HG02840 (cell line): ENCODE data around the gene IDE.
"Not testable (repeated sequence)": the region's sequence is repeated elsewhere in the genome, so short reads cannot be mapped to it uniquely, and the experiment has no call there.

Source experiments
- ATAC-seq: cut with Tn5 transposase; IDR thresholded peaks from one replicate; pipeline ENCODE4 v1.9.1; 2021; ENCODE audit warnings: mild to moderate bottlenecking, moderate library complexity, moderate number of reproducible peaks; ENCODE audit not compliant: unreplicated experiment, low FRiP score

IDE gene

DNA sequence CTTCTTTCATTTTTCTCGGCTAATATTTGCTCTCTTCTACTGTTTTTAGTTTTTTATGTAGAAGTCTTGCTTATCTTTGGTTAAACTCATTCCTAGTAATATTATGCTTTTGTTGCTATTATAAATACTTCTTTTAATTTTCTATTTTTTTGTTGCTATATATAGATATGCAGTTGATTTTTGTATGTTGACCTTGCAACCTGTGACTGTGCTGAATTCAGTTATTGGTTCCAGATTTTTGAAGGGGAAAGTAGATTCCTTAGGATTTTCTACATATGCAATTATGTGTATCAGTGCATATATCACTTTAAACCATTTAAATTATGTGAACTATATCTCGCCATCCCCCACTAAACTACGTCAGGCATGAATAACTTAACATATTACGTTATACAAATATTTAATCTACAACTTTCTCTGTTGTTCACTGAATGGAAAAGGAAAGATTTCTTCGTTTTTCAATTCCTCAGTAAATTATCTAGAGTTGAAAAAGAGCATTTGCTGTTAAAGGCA lies 71.5 kb downstream of the IDE start:
- ATAC-seq, result no peak

DNA sequence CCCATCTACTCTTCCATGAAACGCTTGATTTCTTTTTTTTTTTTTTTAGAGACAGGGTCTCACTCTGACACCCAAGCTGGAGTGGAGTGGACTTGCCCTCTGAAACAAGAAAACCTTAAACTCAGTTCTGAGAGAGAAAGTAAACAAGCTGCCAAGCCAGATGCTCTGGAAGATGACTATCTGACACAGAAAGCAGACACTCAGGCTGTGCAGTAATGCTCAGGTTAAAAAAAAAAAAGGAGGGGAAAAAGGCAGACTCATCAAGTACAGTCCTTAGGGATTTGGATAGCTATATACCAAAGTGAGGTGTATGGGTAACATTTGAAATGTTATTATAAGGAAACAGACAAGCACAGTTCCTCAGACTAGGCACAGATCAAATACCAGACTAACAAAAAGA lies 80.5 kb downstream of the IDE start:
- no peak for ATAC-seq

DNA sequence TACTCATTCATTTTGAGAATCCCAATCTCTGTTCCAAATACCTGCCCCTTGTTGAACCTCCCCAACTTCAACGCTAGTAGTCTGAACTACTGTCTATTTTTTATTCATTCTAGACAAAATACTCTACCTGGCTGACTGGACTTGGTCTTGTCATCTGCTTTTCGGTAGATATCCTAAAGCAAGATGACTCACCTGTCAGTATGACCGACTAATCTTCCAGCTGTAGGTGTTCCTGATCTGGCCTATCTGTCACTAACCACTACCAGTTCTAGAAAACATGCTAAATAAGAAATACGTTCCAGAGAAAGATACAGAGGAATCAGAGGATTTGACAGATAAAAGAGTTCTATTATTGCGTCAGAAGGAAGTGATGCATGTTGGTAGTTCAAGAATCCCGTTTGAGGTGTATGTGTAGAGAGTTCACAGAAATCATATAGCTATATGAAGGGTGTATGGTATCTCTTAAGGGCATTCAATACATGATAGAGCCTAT lies 81.1 kb downstream of the IDE start:
- ATAC-seq, result no peak

- no peak for ATAC-seq
These were observed 83.5 kb downstream of the IDE start for GRCh38 chr10:92490387-92490786.

GRCh38 chr10:92486637-92487036 lies 87.3 kb downstream of the IDE start:
- ATAC-seq, result no peak

- ATAC-seq, result no peak
These were observed 90.4 kb downstream of the IDE start for GRCh38 chr10:92483539-92483938.

- no peak for ATAC-seq
These were observed 93.5 kb downstream of the IDE start for GRCh38 chr10:92480413-92480812.

- no peak for ATAC-seq
These were observed 94.3 kb downstream of the IDE start for GRCh38 chr10:92479547-92479946.

- ATAC-seq, result no peak
These were observed 95.4 kb downstream of the IDE start for GRCh38 chr10:92478536-92478935.

- no peak for ATAC-seq
These were observed 98.5 kb downstream of the IDE start for GRCh38 chr10:92475357-92475868.

- ATAC-seq, result no peak
These were observed 103.9 kb downstream of the IDE start for GRCh38 chr10:92470026-92470425.

DNA sequence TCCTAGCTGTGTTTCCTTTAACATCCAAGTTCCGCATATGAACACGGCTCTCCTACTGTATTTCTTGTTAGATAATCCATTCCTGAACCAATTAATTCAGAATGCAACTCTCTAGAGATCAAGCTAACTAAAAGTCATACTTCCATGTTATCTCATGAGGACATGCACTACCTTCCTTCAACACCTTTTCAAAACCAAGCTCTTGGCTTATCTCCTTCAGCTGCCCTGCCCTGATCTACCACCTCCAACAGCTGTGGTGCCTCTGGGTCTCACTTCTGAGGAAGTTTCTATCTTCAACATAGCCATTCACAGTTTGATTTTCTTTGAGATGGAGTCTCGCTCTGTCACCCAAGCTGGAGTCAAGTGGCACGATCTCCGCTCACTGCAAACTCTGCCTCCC lies 109.5 kb downstream of the IDE start:
- no peak for ATAC-seq

DNA sequence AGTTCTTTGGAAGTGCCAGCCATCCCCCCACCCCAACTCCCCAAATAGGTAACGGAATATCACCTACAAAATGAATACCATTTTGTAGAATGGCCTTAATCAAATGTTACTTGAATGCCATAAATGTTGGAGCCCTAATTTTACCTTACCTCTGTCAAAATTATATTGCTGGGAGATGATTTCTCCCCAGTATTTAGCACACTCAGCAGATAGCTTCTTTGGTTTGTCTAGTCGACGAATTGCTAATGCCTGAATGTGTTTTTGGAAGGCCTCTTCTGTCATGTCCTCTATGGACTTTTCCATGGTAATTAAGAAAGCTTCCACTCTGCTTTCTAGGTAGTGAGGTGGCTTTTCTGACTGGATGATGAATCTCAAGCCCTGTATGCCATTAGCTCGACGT lies 110.3 kb downstream of the IDE start:
- no peak for ATAC-seq

DNA sequence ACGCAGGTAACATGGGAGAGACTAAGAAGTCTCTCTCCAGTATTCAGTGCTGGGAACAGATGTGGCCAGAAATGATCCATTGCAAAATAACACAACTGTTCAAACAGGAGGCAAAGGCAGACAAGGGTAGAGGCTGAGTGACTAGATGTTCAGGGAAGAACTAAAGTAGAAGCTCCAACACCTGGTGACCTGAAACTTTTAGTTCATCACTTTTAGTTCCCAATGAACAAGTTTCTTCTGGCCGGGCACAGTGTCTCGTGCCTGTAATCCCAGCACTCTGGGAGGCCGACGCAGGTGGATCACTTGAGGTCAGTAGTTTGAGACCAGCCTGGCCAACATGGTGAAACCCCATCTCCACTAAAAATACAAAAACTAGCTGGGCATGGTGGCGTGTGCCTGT lies 118.9 kb downstream of the IDE start:
- not testable (repeated sequence) for ATAC-seq

- ATAC-seq, result no peak
These were observed 121.6 kb downstream of the IDE start for GRCh38 chr10:92452313-92452712.

- ATAC-seq, result no peak
These were observed 122.5 kb downstream of the IDE start for GRCh38 chr10:92451431-92451830.

GRCh38 chr10:92450896-92451295 lies 123.0 kb downstream of the IDE start:
- ATAC-seq, result no peak

DNA sequence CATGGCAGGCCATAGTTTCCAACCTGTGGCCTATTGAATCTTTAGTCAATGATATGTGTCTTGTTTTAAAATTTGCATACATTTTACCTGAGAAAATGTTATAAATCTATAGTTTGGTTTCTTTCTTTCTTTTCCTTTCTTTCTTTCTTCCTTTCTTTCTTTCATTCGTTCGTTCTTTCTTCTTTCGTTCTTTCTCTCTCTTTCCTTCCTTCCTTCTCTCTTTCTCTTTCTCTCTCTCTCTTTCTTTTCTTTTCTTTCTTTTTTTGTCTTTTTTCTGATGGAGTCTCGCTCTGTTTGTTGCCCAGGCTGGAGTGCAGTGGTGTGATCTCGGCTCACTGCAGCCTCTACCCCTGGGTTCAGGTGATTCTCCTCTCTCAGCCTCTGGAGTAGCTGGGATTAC lies 133.3 kb downstream of the IDE start:
- ATAC-seq, result no peak

- no peak for ATAC-seq
These were observed 135.7 kb downstream of the IDE start for GRCh38 chr10:92438220-92438619.

- no peak for ATAC-seq
These were observed 137.3 kb downstream of the IDE start for GRCh38 chr10:92436611-92437010.

GRCh38 chr10:92436065-92436464 lies 137.8 kb downstream of the IDE start:
- not testable (repeated sequence) for ATAC-seq

DNA sequence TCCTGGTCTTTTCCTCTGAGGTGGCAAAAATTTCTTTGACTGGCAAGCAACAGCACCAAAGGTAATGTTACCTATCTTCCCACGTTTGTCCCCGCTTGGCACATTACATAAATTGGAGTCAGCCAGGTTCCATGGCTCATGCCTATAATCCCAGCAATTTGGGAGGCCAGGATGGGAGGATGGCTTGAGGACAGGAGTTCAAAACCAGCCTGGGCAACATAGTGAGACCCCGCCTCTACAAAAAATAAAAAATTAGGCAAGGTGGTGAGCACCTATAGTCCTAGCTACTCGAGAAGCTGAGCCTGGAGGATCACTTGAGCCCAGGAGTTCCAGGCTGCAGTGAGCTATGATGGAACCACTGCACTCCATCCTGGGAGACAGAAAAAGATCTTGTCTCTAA lies 139.5 kb downstream of the IDE start:
- ATAC-seq, result no peak

- ATAC-seq, result no peak
These were observed 141.3 kb downstream of the IDE start for GRCh38 chr10:92432596-92432995.
